ENCODE results near the gene DDX21.
"Not testable (repeated sequence)": the region's sequence is repeated elsewhere in the genome, so short reads cannot be mapped to it uniquely, and the experiment has no call there.

The DDX21 gene

DNA sequence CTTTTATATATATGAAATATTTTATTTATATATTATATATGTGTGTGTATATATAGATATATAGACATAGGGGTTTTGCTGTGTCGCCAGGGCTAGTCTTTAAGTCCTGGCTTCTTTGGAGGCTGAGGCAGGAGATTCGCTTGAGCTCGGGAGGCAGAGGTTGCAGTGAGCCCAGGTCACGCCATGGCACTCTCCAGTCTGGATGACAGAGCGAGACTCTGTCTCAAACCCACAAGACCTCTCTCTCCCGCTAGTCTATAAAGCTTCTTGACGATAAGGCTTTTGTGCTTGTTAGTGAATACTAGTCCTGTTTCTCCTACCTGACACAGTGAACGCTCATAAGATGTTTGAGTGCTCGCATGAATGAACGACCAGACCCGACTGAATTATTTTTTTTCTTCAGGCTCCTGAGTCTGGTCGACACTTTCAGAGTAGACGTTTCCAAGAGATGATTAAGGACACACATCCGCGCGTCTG, 577 bp upstream of the DDX21 start:
- peak overlapping the region; percentile 96 for H3K9ac ChIP-seq (ENCODE audit: low read depth, low read length)
- H3K4me3 ChIP-seq (ENCODE audit: low read length), result peak overlapping the region; percentile 92
- no peaks in the 10 kb centered on the region for H3K27me3 ChIP-seq (ENCODE audit: control insufficient read depth, insufficient read depth, low read length)
- H3K36me3 ChIP-seq (ENCODE audit: insufficient read depth, low read length), result peaks cover 20% of the 10 kb centered on the region
- H3K4me1 ChIP-seq (ENCODE audit: control insufficient read depth, insufficient read depth, low read length), result peaks cover 19% of the 10 kb centered on the region
- peak overlapping the region; percentile 86 for H3K4me2 ChIP-seq (ENCODE audit: low read length)
- no peaks in the 10 kb centered on the region for H3K9me3 ChIP-seq (replicated peaks; ENCODE audit: low read length)

DNA sequence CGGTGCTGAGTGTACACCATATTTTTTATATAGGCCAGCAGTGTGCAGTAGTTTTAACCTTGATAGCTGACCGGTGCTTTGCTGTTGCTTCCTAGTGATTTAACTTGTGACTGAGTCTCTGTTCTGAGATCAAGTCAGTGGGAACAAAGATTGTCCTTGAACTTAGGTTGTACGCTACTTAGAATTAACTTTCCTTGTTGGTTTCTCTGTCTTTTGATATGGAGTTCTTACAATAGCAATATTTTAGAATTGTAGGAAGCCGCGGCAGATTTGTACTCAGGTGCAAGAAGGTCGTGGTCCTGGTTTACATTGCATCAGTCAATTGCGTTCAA, 1.3 kb downstream of the DDX21 start:
- Histone ChIP-seq H3K36me3 (ENCODE audit: insufficient read depth, low read length) (peaks cover 28% of the 10 kb centered on the region), H3K9me3 (replicated peaks; ENCODE audit: low read length) (no peaks in the 10 kb centered on the region), H3K27me3 (ENCODE audit: control insufficient read depth, insufficient read depth, low read length) (no peaks in the 10 kb centered on the region), H3K4me2 (ENCODE audit: low read length) (peak overlapping the region; percentile 86), H3K4me1 (ENCODE audit: control insufficient read depth, insufficient read depth, low read length) (peaks cover 19% of the 10 kb centered on the region), H3K9ac (ENCODE audit: low read depth, low read length) (peak overlapping the region; percentile 96), H3K4me3 (ENCODE audit: low read length) (peak overlapping the region; percentile 92)

DNA sequence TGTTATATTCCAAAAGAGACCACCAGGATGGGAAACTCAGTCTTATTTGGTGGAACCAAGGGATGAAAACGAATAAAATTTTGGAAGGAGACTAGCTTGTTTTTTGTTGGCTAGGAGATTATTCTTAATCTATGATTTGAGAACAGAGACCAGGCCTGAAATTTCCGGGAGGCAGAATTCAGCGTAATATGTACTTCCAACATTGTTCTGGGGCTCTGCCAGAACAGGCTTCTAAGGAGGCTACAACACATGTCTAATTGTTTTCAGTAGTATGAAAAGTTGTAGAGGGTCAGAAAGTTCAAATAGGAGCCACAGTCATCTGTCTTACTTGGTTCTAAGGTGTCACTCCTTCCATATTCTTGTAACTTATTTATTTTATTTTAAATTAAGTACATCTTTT, 1.7 kb downstream of the DDX21 start:
- Histone ChIP-seq H3K4me2 (ENCODE audit: low read length) (peak overlapping the region; percentile 86), H3K36me3 (ENCODE audit: insufficient read depth, low read length) (peaks cover 32% of the 10 kb centered on the region), H3K27me3 (ENCODE audit: control insufficient read depth, insufficient read depth, low read length) (no peaks in the 10 kb centered on the region), H3K9ac (ENCODE audit: low read depth, low read length) (peak overlapping the region; percentile 96), H3K4me3 (ENCODE audit: low read length) (peak overlapping the region; percentile 92), H3K9me3 (replicated peaks; ENCODE audit: low read length) (no peaks in the 10 kb centered on the region), H3K4me1 (ENCODE audit: control insufficient read depth, insufficient read depth, low read length) (peaks cover 19% of the 10 kb centered on the region)

DNA sequence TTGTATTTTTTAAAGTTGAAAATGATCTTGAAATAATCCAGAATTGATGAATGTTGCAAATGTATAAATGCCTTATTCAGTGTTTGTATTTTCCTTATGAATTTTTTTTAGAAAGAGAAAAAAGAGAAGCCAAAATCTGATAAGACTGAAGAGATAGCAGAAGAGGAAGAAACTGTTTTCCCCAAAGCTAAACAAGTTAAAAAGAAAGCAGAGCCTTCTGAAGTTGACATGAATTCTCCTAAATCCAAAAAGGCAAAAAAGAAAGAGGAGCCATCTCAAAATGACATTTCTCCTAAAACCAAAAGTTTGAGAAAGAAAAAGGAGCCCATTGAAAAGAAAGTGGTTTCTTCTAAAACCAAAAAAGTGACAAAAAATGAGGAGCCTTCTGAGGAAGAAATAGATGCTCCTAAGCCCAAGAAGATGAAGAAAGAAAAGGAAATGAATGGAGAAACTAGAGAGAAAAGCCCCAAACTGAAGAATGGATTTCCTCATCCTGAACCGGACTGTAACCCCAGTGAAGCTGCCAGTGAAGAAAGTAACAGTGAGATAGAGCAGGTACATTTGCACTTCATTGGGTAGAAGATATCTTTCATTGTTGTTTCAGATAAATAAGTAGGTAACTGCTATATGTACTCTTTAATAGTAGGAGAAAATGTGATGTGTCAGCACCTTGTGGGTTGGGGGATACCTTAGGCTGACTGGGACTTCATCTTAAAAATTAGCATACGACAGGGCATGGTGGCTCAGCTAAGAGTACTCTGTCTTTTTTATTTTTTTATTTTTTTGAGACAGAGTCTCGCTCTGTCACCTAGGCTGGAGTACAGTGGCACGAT, 3.9 kb downstream of the DDX21 start:
- peaks cover 17% of the 10 kb centered on the region for H3K4me1 ChIP-seq (ENCODE audit: control insufficient read depth, insufficient read depth, low read length)
- H3K9ac ChIP-seq (ENCODE audit: low read depth, low read length), result no peak overlapping the region
- no peak overlapping the region for H3K4me3 ChIP-seq (ENCODE audit: low read length)
- no peaks in the 10 kb centered on the region for H3K27me3 ChIP-seq (ENCODE audit: control insufficient read depth, insufficient read depth, low read length)
- no peaks in the 10 kb centered on the region for H3K9me3 ChIP-seq (replicated peaks; ENCODE audit: low read length)
- no peak overlapping the region for H3K4me2 ChIP-seq (ENCODE audit: low read length)
- peaks cover 54% of the 10 kb centered on the region for H3K36me3 ChIP-seq (ENCODE audit: insufficient read depth, low read length)

DNA sequence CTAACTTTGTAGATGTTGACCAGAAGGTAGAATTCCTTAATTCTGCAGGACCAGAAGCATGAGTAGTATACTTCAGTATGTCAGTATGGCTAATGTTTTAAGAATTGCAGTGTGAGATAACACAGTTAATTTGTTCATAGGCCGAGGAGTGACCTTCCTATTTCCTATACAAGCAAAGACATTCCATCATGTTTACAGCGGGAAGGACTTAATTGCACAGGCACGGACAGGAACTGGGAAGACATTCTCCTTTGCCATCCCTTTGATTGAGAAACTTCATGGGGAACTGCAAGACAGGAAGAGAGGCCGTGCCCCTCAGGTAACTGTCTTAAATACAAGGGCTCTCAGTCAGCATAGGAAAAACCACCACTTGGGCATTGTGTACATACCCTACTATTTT, 7.2 kb downstream of the DDX21 start:
- Histone ChIP-seq H3K4me1 (ENCODE audit: control insufficient read depth, insufficient read depth, low read length) (peaks cover 3% of the 10 kb centered on the region), H3K27me3 (ENCODE audit: control insufficient read depth, insufficient read depth, low read length) (no peaks in the 10 kb centered on the region), H3K9ac (ENCODE audit: low read depth, low read length) (no peak overlapping the region), H3K9me3 (replicated peaks; ENCODE audit: low read length) (no peaks in the 10 kb centered on the region), H3K4me2 (ENCODE audit: low read length) (no peak overlapping the region), H3K36me3 (ENCODE audit: insufficient read depth, low read length) (peaks cover 84% of the 10 kb centered on the region), H3K4me3 (ENCODE audit: low read length) (no peak overlapping the region)

DNA sequence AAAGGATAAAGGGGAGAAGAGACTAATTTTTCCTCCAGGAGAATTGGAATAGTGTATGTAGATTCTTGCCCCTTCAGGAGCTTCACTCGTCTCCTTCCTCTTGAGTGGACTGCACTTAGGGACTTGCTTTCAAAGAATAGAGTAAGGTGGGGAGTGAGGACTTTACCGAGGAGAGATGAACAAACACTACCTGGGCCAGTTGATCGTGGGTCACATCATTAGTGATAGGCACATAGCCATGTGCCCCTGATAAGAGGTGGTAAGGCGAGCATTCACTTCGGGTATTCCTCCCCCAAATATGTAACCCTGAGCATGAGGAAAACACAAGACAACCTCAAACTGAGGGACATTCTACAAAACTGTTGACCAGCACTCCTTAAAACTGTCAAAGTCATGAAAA, 18.0 kb downstream of the DDX21 start:
- H3K4me2 ChIP-seq (ENCODE audit: low read length), result no peak overlapping the region
- no peaks in the 10 kb centered on the region for H3K4me1 ChIP-seq (ENCODE audit: control insufficient read depth, insufficient read depth, low read length)
- H3K9ac ChIP-seq (ENCODE audit: low read depth, low read length), result no peak overlapping the region
- no peaks in the 10 kb centered on the region for H3K9me3 ChIP-seq (replicated peaks; ENCODE audit: low read length)
- H3K27me3 ChIP-seq (ENCODE audit: control insufficient read depth, insufficient read depth, low read length), result no peaks in the 10 kb centered on the region
- no peak overlapping the region for H3K4me3 ChIP-seq (ENCODE audit: low read length)
- H3K36me3 ChIP-seq (ENCODE audit: insufficient read depth, low read length), result peaks cover 94% of the 10 kb centered on the region

DNA sequence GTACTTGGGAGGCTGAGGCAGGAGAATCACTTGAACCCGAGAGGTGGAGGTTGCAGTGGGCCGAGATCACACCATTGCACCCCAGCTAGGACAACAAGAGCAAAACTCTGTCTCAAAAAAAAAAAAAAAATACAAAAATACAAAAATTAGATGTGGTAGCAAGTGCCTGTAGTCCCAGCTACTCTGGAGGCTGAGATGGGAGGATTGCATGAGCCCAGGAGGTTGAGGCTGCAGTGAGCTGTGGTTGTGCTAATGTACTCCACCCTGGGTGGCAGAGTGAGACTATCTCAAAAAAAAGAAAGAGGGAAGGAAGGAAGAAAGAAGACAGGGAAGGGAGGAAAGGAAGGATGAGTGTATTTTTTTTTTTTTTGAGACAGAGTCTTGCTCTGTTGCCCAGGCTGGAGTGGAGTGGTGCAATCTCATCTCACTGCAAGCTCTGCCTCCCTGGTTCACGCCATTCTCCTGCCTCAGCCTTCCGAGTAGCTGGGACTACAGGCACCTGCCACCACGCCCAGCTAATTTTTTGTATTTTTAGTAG, 20.0 kb downstream of the DDX21 start:
- H3K4me1 ChIP-seq (ENCODE audit: control insufficient read depth, insufficient read depth, low read length); H3K4me2 ChIP-seq (ENCODE audit: low read length); H3K4me3 ChIP-seq (ENCODE audit: low read length); H3K27me3 ChIP-seq (ENCODE audit: control insufficient read depth, insufficient read depth, low read length); H3K9ac ChIP-seq (ENCODE audit: low read depth, low read length); H3K9me3 ChIP-seq (replicated peaks; ENCODE audit: low read length): not testable (repeated sequence)
- H3K36me3 ChIP-seq (ENCODE audit: insufficient read depth, low read length), result peaks cover 94% of the 10 kb centered on the region

DNA sequence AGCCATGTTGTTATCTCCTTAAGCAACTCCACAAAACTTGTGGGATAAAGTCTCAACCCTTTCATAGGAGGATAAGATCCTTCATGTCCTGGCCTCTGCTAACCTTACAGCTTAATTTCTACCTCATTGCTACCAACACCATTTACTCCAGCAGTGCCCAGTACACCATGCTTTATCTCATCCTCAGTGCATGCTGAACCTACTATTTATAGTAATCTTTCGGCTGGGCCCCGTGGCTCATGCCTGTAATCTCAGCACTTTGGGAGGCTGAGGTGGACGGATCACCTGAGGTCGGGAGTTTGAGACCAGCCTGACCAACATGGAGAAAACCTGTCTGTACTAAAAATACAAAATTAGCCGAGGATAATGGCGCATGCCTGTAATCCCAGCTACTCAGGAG, 23.8 kb downstream of the DDX21 start:
- H3K4me1 ChIP-seq (ENCODE audit: control insufficient read depth, insufficient read depth, low read length); H3K27me3 ChIP-seq (ENCODE audit: control insufficient read depth, insufficient read depth, low read length); H3K9me3 ChIP-seq (replicated peaks; ENCODE audit: low read length); H3K4me3 ChIP-seq (ENCODE audit: low read length); H3K4me2 ChIP-seq (ENCODE audit: low read length); H3K9ac ChIP-seq (ENCODE audit: low read depth, low read length): not testable (repeated sequence)
- H3K36me3 ChIP-seq (ENCODE audit: insufficient read depth, low read length), result peaks cover 85% of the 10 kb centered on the region

DNA sequence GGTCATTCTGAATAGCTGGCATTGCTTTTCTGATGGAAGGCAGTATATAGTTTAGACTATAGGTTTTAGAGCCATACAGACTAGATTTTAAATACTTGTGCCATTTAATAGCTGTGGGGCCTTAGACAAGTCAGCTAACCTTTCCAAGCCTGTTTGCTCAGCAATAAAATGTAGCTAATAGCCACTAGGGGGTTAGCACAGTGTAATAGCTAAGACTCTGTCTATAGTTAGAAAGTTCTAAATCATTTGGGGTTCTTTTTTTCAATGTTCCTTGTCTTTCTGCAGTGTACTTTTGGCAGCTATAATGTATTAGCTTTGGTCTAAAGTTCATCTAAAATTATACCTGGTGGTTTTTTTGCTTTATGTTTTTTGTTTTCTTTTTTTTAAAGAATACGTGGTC, 25.1 kb downstream of the DDX21 start:
- Histone ChIP-seq H3K36me3 (ENCODE audit: insufficient read depth, low read length) (peaks cover 78% of the 10 kb centered on the region), H3K4me2 (ENCODE audit: low read length) (no peak overlapping the region), H3K9me3 (replicated peaks; ENCODE audit: low read length) (no peaks in the 10 kb centered on the region), H3K4me1 (ENCODE audit: control insufficient read depth, insufficient read depth, low read length) (no peaks in the 10 kb centered on the region), H3K4me3 (ENCODE audit: low read length) (no peak overlapping the region), H3K27me3 (ENCODE audit: control insufficient read depth, insufficient read depth, low read length) (no peaks in the 10 kb centered on the region), H3K9ac (ENCODE audit: low read depth, low read length) (no peak overlapping the region)

DNA sequence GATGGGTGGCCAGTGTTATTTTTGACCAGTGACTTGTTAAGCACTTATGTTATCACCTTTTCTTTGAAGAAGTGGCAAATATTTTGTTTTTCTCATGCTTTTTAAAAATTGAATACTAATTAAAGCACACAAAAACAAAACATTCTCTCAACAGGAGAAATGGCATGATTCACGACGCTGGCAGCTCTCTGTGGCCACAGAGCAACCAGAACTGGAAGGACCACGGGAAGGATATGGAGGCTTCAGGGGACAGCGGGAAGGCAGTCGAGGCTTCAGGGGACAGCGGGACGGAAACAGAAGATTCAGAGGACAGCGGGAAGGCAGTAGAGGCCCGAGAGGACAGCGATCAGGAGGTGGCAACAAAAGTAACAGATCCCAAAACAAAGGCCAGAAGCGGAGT, 26.4 kb downstream of the DDX21 start:
- Histone ChIP-seq H3K27me3 (ENCODE audit: control insufficient read depth, insufficient read depth, low read length) (no peaks in the 10 kb centered on the region), H3K36me3 (ENCODE audit: insufficient read depth, low read length) (peaks cover 66% of the 10 kb centered on the region), H3K4me2 (ENCODE audit: low read length) (no peak overlapping the region), H3K9ac (ENCODE audit: low read depth, low read length) (no peak overlapping the region), H3K4me1 (ENCODE audit: control insufficient read depth, insufficient read depth, low read length) (no peaks in the 10 kb centered on the region), H3K4me3 (ENCODE audit: low read length) (no peak overlapping the region), H3K9me3 (replicated peaks; ENCODE audit: low read length) (no peaks in the 10 kb centered on the region)

DNA sequence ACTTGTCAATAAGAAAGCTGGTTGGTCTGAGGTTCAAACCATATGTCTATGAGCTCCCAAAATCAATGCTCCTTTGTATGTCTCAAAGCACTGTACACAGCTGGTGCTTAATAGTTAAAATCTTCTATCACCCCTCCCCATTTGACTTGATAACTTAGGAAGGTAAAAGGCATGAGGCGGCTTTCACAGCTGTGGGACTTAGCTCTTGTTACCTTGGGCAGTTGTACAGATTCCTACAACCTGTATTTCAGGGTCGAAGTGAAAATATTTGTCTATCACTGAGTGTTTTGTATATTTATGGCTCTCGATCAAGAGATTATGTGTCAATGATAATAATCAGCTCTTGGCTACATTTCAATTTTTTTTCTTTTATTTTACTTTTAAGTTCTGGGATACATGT, 31.6 kb downstream of the DDX21 start:
- Histone ChIP-seq H3K9me3 (replicated peaks; ENCODE audit: low read length) (no peaks in the 10 kb centered on the region), H3K4me1 (ENCODE audit: control insufficient read depth, insufficient read depth, low read length) (peaks cover 27% of the 10 kb centered on the region), H3K4me3 (ENCODE audit: low read length) (no peak overlapping the region), H3K9ac (ENCODE audit: low read depth, low read length) (no peak overlapping the region), H3K36me3 (ENCODE audit: insufficient read depth, low read length) (peaks cover 26% of the 10 kb centered on the region), H3K27me3 (ENCODE audit: control insufficient read depth, insufficient read depth, low read length) (no peaks in the 10 kb centered on the region), H3K4me2 (ENCODE audit: low read length) (no peak overlapping the region)

Data from skeletal muscle satellite cell (primary cell).